Kidney capillary endothelial cell (primary cell): ENCODE measurements around the gene IRF2BP2.

Experiments
- DNase-seq: peaks from one replicate; pipeline ENCODE4 v3.0.0-alpha.2; 2018; ENCODE audit warnings: low spot score

IRF2BP2 gene

DNA sequence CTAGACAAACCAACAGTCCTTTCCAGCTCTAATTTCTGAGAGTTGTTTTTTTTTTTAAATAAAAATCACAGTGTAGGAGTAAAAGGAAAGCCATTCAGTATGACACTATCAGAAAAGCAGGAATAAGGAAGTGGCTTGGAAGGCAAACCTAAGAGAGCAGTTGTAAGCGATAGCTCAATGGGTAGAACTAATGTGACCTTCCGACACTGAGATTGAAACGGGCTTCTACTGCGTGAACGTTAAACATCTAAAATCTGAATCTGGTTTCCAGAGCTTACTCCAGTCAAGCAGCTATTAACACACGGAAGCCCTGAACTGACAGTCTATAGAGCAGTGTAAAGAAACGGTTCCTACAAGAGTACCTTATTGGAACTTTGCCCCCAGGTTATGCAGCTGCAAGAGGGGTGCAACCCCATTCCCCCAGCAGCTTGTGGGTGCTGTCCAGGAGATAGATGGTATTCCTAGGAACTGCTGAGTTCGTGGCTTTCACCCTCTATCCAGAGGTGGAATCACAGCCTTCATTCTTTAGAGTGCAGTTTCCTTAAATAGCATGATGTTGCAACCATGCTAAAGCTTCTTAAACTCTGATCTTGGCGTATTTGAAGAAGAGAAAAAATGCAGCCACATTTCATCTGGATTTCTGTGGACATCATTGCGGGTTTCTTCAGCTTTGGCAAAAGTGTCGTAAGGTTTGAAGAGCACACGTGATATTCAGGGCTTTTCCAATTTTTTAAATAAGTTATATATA, 3.3 kb upstream of the IRF2BP2 start:
- DNase-seq, result no peak

DNA sequence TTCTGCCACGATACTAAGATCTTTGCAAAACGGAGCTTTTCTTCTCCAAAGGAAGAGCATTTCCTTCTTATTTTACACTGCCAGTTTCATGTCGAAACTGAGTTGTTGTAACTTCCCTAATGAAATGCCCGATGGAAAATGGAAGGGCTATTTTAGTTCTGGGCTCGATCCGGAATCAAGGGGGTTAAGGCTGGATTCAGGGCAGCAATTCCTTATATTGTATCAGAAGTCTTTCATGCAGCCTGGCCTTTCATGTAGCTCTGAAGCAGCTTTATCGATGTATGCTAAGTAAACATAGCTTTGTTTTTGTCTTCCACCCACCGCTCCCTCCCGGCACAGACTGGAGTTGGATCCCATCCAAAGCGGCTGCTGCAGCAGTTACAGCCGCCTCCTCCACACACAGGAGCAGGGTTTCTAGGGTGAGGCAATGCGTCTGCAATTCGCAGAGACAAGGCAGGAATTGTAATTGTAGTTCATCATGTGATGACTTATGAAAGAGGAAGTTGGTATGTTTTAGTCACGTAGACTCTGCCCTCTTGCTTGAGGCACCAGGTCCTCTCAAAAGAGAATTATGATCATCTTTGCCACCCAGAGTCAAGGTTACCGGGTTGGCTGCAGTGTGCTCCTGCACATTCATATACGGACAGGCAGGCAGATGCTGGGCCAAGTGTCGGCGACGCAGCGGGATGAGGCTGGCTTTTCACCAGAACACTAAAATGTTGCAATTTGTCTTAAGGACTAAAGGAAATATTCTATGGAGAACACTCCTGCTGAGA, 2.6 kb upstream of the IRF2BP2 start:
- DNase-seq, result peak; percentile 99

- no peak for DNase-seq
Measured at GRCh38 chr1:234611847-234612351, 1.9 kb upstream of the IRF2BP2 start.

- peak; percentile 84 for DNase-seq
Measured at GRCh38 chr1:234611225-234611846, 1.4 kb upstream of the IRF2BP2 start.

DNA sequence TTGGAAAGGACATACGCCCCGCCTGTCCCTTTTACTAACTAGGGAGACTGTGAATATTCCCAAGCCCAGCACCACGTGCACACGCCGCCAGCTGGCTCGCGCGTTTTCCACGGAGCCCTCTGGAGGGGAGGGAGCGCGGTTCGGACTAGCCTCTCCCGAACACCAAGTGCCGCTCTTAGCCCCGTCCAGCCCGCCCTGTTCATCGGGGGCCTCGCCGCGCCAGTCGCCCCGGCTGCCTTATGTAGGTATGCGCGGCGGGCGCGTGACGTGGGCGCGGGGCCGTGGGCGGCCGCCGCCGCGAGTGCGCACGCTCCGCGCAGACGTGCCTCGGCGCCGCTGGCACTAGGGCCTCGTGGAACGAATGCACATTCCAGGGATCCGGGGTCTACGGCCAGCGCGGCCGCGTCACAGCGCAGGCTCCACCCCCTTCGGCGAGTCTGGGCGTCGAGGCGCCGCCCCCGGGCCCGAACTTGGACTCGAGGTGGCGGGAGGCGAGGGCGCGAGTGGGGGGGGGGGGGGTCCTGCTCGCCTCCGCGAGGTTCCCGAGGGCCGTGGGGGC, 767 bp upstream of the IRF2BP2 start:
- DNase-seq, result peak; percentile 86

DNA sequence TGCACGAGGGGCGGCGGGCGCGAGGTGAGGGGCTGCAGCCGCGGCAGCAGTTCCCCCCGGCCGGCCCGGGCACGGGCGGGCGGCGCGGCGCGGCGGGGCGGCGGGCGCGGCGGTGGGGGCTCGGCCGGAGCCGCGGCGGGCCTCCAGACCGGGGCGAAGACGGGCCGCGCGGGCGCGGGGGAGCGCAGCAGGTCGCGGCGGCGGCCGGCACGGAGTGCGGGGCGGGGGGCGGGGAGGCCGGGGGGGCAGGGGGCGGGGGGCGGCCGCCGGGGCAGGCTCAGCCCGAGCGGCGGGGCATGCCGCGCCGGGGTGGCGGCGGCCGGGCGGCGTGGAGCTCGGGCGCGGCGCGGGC, 311 bp downstream of the IRF2BP2 start:
- no peak for DNase-seq

GRCh38 chr1:234608911-234609690, 877 bp downstream of the IRF2BP2 start:
- peak; percentile 49 for DNase-seq

GRCh38 chr1:234608025-234608910, 1.7 kb downstream of the IRF2BP2 start:
- DNase-seq, result peak; percentile 91

DNA sequence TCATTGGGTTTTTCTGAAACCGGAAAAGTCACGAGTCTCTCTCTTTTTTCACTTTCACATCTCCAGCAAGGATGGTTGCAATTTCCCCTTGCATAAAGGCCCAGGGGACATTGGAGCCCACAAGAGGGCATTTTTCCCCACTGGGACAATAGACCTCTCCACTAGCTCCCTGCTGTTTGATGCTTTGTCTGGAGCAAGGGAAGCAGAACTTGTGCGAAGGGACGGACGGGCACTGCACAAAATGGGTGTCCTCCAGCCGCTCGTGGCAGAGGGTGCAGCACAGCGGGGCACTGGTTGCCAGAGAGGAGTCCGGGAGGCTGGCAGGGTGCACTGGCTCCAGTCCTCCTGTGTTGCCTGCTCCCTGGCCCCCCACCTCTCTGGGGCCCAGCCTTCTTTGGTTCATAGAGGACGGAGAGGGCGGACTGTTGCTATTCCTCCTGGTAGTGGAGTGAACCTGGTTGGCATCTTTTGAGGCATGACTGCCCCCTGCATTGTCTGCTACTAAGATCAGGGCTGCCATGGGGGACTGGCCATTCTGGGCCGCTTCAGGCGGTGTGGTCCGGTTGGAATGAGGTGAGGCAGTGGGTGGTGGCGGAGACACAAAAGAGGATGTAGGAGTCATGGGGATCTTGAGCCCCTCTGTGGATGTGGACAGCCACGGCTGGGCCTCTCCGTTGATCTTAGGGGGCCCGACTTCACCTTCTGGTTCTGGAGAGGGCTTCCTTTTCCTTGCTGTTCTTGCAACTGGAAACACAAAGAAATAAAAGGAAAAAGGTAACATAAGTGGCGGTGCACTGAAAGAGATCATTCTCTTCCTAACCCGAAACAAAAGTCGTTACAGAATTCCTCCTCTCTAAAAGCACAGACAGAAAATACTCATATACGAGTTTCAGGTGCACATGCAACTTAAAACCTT, 2.6 kb downstream of the IRF2BP2 start:
- no peak for DNase-seq

- DNase-seq, result no peak
Measured at GRCh38 chr1:234606784-234607108, 3.2 kb downstream of the IRF2BP2 start.

DNA sequence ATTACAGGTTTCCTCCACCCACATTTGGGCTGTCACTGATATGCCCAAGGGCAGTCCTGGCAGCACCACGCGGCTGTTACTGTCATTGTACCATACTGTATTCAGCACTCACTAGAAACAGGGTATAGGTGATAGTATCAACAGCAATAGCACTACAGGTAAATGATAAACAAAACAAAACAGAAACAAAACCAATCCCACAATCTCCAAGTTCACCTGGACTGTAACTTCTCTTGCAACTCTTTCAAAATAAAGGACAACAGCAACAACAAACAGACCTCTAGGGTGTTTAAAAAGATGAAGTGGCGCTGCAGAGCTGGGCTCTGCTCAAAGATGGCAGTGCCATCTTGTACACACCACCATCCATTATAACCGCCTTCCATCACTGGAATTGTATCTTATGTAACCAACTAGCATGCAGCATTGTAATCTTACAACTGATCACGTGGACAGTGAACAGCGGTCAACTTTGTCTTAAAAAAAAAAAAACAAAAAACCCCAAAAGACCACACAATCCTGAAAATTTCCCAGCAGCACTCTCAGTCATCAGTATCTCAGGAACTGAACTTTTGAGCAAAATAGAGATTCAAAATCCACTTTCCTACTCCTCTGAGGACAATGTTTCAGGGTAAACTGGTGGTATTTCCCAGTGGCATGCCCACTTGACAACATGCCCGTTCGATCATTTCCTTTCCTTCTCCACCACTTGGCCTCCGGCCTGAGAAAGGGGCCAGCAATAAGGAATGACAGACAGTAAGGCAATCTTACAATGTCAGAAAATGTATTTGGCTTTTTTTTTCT, 3.8 kb downstream of the IRF2BP2 start:
- DNase-seq, result peak; percentile 52

DNA sequence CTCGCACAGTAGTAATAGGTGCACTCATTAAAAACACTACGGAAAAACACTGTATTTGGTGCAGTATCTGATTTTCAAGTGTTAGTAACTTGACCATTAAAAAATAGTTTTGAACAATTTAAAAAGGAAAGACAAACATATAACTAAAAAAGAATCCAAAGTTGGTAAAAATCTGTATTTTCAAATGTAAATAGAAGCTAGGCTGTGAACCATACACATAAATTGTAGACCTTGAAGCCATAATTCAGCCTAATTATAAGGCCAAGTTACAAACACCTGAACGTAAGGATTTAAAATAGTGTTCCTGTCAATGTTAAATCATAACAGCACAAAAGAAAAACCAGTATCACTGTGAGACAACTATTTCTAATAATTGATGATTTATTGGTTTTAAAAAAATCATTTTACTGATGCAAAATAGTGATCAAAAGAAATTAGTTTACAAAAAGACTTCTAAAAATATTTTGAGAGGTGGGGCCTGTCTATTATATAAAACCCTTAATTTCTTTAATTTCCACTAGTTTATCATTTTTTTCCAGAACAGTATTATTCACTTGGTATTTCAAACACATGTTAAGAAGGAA, 4.5 kb downstream of the IRF2BP2 start:
- DNase-seq, result no peak

- peak; percentile 60 for DNase-seq
Measured at GRCh38 chr1:234604495-234605398, 5.2 kb downstream of the IRF2BP2 start.

DNA sequence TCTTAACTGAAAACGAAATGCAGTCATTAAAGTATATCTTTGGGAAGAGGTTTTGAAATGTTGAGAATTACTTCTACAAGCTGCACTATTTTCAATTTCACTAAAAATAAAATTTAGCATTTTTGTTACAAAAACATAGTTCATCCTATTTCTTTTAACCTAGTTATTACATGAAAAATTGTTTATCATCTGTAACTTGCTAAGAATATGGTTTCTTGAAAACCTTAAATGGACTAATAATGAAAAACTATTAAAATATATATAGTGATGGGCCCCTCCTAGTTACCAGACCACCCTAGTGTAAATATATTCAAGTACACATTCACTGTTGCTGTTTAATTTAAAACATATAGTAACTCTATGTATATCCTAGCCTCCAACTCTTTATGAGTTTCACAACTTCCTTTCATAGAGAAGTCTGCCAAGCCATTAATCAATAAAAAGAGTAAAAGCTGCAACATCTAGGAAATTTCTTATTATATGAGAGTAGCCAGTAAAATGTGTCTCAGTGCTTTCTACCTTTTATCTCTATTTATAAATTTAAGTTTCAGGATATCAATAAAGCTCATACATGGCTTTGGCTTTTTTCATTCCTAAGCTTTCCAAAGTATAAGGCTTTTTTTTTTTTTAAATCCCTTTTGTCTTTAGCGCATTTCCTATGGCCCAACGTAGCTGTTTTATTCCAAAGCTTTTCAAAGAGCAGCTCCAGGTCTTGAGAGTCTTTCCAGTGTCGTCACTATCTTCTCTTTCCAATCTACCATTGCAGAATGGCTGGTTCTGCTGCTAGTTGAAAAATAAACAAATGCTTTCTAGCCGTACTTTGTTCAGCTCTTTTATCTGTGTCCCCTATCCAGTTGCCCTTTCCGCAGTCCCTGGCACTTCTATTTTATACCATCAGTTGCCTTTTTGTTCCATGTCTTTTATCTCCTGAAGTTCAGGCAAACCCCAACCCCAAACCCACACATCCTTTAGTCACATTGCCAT, 6.5 kb downstream of the IRF2BP2 start:
- no peak for DNase-seq

GRCh38 chr1:234602334-234603220, 7.4 kb downstream of the IRF2BP2 start:
- peak; percentile 94 for DNase-seq
